Type B pancreatic cell (in vitro differentiated cells): ENCODE data around the gene MYO18B. TPM values are rescaled to one million over a fixed set of nuclear protein-coding genes. Genes with fewer than 3 reads are reported as not detected.

Experiments
- DNase-seq: peaks from one replicate; pipeline ENCODE4 v3.0.0; 2021; ENCODE audit warnings: mixed read lengths; ENCODE audit not compliant: unreplicated experiment; ENCODE audit errors: extremely low spot score
- H3K27ac Mint-ChIP-seq: 2 replicates; pipeline ENCODE4 v1.8.0; 2021; ENCODE audit warnings: mild to moderate bottlenecking, mixed read lengths
- H3K27me3 Mint-ChIP-seq: 2 replicates; pipeline ENCODE4 v1.8.0; 2021; ENCODE audit warnings: mixed read lengths
- H3K36me3 Mint-ChIP-seq: 2 replicates; pipeline ENCODE4 v1.8.0; 2021; ENCODE audit warnings: mixed read lengths
- H3K4me1 Mint-ChIP-seq: one replicate; pipeline ENCODE4 v1.8.0; 2021; ENCODE audit warnings: mixed read lengths; ENCODE audit not compliant: unreplicated experiment
- H3K4me3 Mint-ChIP-seq: 2 replicates; pipeline ENCODE4 v1.8.0; 2021; ENCODE audit warnings: mild to moderate bottlenecking, mixed read lengths
- H3K9me3 Mint-ChIP-seq: 2 replicates; pipeline ENCODE4 v1.8.0; 2021; ENCODE audit warnings: mixed read lengths
- total RNA-seq: library from RNA; stranded (reverse); gene quantifications from 2 replicates; pipeline ENCODE4 v1.2.1, GENCODE V29; 2021; ENCODE audit warnings: low replicate concordance
- TF ChIP-seq, protein P1 (sequence below): fragments of 200-600 bp; sonication (generic); conservative IDR thresholded peaks from 2 replicates; pipeline ENCODE4 v1.5.0; 2021; ENCODE audit warnings: antibody characterized with exemption, mild to moderate bottlenecking

The MYO18B gene
- total RNA-seq, 1 donor from 2014 or later, result 0.10 TPM

DNA sequence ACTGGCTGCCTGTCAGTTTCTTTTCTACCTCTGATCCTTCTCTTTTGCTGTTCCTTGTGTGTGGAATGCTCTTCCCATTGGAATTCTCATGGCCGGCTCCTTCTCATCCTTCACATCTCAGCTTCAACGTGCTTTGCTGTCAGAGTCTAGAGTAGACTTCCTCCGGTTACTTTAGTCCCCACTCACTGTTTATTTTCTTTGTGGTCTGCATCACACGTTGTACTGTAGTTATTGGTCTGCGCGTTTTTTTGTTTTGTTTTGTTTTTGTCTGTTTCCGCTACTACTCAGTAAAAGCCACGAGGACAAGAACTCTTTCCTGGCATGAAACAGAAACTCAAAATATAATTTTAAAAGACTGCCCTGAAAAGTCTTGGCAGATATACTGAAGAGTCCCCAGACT, 305.9 kb downstream of the MYO18B start:
- TF ChIP-seq, protein P1, sequence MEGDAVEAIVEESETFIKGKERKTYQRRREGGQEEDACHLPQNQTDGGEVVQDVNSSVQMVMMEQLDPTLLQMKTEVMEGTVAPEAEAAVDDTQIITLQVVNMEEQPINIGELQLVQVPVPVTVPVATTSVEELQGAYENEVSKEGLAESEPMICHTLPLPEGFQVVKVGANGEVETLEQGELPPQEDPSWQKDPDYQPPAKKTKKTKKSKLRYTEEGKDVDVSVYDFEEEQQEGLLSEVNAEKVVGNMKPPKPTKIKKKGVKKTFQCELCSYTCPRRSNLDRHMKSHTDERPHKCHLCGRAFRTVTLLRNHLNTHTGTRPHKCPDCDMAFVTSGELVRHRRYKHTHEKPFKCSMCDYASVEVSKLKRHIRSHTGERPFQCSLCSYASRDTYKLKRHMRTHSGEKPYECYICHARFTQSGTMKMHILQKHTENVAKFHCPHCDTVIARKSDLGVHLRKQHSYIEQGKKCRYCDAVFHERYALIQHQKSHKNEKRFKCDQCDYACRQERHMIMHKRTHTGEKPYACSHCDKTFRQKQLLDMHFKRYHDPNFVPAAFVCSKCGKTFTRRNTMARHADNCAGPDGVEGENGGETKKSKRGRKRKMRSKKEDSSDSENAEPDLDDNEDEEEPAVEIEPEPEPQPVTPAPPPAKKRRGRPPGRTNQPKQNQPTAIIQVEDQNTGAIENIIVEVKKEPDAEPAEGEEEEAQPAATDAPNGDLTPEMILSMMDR, result no peak
- Mint-ChIP-seq H3K27me3 (no peaks in the 10 kb centered on the region), H3K4me3 (no peak overlapping the region), H3K9me3 (no peaks in the 10 kb centered on the region), H3K36me3 (no peaks in the 10 kb centered on the region), H3K4me1 (no peaks in the 10 kb centered on the region), H3K27ac (no peak overlapping the region)
- DNase-seq, result no peak

DNA sequence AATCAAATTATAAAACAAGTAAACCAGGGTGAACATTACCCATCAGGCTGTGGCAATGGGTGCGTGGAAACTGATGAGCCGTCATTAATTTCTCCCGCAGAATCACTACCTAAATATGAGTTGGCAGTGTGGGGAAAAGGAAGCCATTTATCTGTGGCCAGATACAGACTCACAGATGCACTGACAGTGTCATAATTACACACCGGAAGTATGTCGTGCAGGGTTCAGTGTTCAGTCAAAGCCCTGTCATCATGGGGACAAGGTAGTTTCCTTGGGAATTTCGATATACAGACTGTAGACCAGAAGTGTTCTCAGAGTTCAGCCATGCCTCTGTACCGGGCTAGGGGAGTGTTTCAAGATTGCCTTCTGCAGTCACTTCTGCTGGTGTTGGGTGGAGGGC, 308.1 kb downstream of the MYO18B start:
- Mint-ChIP-seq H3K9me3 (no peaks in the 10 kb centered on the region), H3K36me3 (no peaks in the 10 kb centered on the region), H3K27me3 (peaks cover 10% of the 10 kb centered on the region), H3K27ac (no peak overlapping the region), H3K4me1 (peaks cover 9% of the 10 kb centered on the region), H3K4me3 (no peak overlapping the region)
- no peak for DNase-seq
- TF ChIP-seq, protein P1, result no peak

- DNase-seq, result no peak
- TF ChIP-seq, protein P1, result no peak
- Mint-ChIP-seq H3K4me1 (peaks cover 18% of the 10 kb centered on the region), H3K9me3 (no peaks in the 10 kb centered on the region), H3K4me3 (no peak overlapping the region), H3K27ac (no peak overlapping the region), H3K36me3 (no peaks in the 10 kb centered on the region), H3K27me3 (peaks cover 17% of the 10 kb centered on the region)
Observed at GRCh38 chr22:26053737-26054316, 311.8 kb downstream of the MYO18B start.

- no peak overlapping the region for H3K27ac Mint-ChIP-seq
- H3K4me1 Mint-ChIP-seq, result peaks cover 18% of the 10 kb centered on the region
- TF ChIP-seq, protein P1, result no peak
- peaks cover 17% of the 10 kb centered on the region for H3K27me3 Mint-ChIP-seq
- H3K9me3 Mint-ChIP-seq, result no peaks in the 10 kb centered on the region
- DNase-seq, result no peak
- H3K4me3 Mint-ChIP-seq, result no peak overlapping the region
- H3K36me3 Mint-ChIP-seq, result no peaks in the 10 kb centered on the region
Observed at GRCh38 chr22:26054841-26055605, 313.0 kb downstream of the MYO18B start.

GRCh38 chr22:26055693-26056092, 313.7 kb downstream of the MYO18B start:
- H3K27ac Mint-ChIP-seq, result no peak overlapping the region
- H3K4me1 Mint-ChIP-seq, result peaks cover 18% of the 10 kb centered on the region
- no peak overlapping the region for H3K4me3 Mint-ChIP-seq
- no peaks in the 10 kb centered on the region for H3K36me3 Mint-ChIP-seq
- H3K27me3 Mint-ChIP-seq, result peaks cover 17% of the 10 kb centered on the region
- TF ChIP-seq, protein P1, result no peak
- DNase-seq, result no peak
- no peaks in the 10 kb centered on the region for H3K9me3 Mint-ChIP-seq
